SK-N-SH treated with all-trans-retinoic acid at 6 μM for 48 hours (cell line): ENCODE results near the gene CLTCL1.

ENCODE experiments used
- ARNTL ChIP-seq: fragments of 450-650 bp; formaldehyde crosslinking; IDR thresholded peaks from 2 replicates; pipeline ENCODE4 v1.5.0; 2020; ENCODE audit warnings: low read depth, mild to moderate bottlenecking, moderate library complexity, borderline replicate concordance
- CREB5 ChIP-seq: fragments of 250-450 bp; sonication (Bioruptor Pico); IDR thresholded peaks from 2 replicates; pipeline ENCODE4 v1.5.1; 2020; ENCODE audit warnings: low read depth, mild to moderate bottlenecking, moderate library complexity
- PATZ1 ChIP-seq: fragments of 250-450 bp; sonication (Bioruptor Pico); IDR thresholded peaks from 2 replicates; pipeline ENCODE4 v1.8.0; 2020; ENCODE audit warnings: mild to moderate bottlenecking, moderate library complexity, borderline replicate concordance
- RARB ChIP-seq: fragments of 250-450 bp; sonication (Bioruptor Pico); IDR thresholded peaks from 2 replicates; pipeline ENCODE4 v1.8.0; 2021; ENCODE audit warnings: mild to moderate bottlenecking, moderate library complexity
- SNAI2 ChIP-seq: fragments of 250-450 bp; sonication (Bioruptor Pico); IDR thresholded peaks from 2 replicates; pipeline ENCODE4 v1.5.0; 2020; ENCODE audit warnings: mild to moderate bottlenecking, moderate library complexity
- TCF4 ChIP-seq: fragments of 250-450 bp; sonication (Bioruptor Pico); IDR thresholded peaks from 2 replicates; pipeline ENCODE4 v1.8.0; 2021; ENCODE audit warnings: mild to moderate bottlenecking, moderate library complexity, borderline replicate concordance
- ZFP3 ChIP-seq: fragments of 250-450 bp; sonication (Bioruptor Pico); IDR thresholded peaks from 2 replicates; pipeline ENCODE4 v1.5.0; 2020; ENCODE audit warnings: mild to moderate bottlenecking, moderate library complexity
- ZNF565 ChIP-seq: fragments of 450-650 bp; formaldehyde crosslinking; conservative IDR thresholded peaks from 2 replicates; pipeline ENCODE4 v1.5.0; 2020; ENCODE audit warnings: low read depth, mild to moderate bottlenecking, moderate library complexity
- ZNF70 ChIP-seq: fragments of 450-650 bp; formaldehyde crosslinking; IDR thresholded peaks from 2 replicates; pipeline ENCODE4 v1.5.0; 2020; ENCODE audit warnings: mild to moderate bottlenecking, moderate library complexity
- ZNF8 ChIP-seq: fragments of 450-650 bp; formaldehyde crosslinking; IDR thresholded peaks from 2 replicates; pipeline ENCODE4 v1.5.0; 2020; ENCODE audit warnings: mild to moderate bottlenecking, moderate library complexity
- TF ChIP-seq, protein P1 (sequence below): fragments of 250-450 bp; sonication (Bioruptor Pico); IDR thresholded peaks from 2 replicates; pipeline ENCODE4 v1.5.1; 2021; ENCODE audit warnings: mild to moderate bottlenecking, moderate library complexity

DNA sequence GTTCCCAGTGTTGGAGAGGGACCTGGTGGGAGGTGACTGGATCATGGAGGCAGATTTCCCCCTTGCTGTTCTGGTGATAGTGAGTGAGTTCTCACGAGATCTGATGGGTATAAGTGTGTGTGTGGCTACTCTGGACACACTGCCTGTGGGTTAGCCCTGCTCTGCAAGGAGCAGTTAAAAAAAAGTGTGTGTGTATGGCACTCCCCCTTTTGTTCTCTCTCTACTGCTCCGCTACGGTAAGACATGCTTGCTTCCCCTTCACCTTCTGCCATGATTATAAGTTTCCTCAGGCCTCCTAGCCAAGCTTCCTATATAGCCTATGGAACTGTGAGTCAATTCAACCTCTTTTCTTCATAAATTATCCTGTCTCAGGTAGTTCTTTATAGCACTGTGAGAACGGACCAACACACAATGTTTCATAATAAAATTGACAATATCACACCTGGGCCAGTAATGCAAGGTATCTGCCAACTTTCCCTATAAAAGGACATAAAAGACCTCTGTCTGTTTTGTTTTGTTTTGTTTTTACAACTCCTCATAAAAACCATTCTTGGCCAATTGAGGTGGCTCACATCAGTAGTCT lies 20.2 kb downstream of the CLTCL1 start:
- TF ChIP-seq TCF4 (CRISPR knock-in tag) (no peak), ZFP3 (no peak), RARB (CRISPR knock-in tag) (no peak), CREB5 (CRISPR knock-in tag) (no peak), SNAI2 (CRISPR knock-in tag) (no peak), ZNF8 (CRISPR knock-in tag) (no peak), PATZ1 (CRISPR knock-in tag) (no peak), ZNF70 (CRISPR knock-in tag) (no peak), ARNTL (CRISPR knock-in tag) (no peak), ZNF565 (CRISPR knock-in tag) (no peak)
- TF ChIP-seq, protein P1, sequence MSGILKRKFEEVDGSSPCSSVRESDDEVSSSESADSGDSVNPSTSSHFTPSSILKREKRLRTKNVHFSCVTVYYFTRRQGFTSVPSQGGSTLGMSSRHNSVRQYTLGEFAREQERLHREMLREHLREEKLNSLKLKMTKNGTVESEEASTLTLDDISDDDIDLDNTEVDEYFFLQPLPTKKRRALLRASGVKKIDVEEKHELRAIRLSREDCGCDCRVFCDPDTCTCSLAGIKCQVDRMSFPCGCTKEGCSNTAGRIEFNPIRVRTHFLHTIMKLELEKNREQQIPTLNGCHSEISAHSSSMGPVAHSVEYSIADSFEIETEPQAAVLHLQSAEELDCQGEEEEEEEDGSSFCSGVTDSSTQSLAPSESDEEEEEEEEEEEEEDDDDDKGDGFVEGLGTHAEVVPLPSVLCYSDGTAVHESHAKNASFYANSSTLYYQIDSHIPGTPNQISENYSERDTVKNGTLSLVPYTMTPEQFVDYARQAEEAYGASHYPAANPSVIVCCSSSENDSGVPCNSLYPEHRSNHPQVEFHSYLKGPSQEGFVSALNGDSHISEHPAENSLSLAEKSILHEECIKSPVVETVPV (CRISPR knock-in tag) = no peak
